GM13976 (cell line): ENCODE data around the gene CHRM1.

ENCODE experiments used
- DNase-seq: peaks from one replicate; pipeline ENCODE4 v3.0.0; 2012; ENCODE audit warnings: low spot score
- in situ Hi-C: fragments of 300-500 bp; cut with MboI; formaldehyde crosslinking; loops from one replicate; pipeline ENCODE4 v1.12.0; 2022; ENCODE audit warnings: low sequenced_read_pairs, mixed read lengths, inconsistent platforms; ENCODE audit not compliant: unreplicated experiment
- TF ChIP-seq, protein P1 (sequence below): IDR thresholded peaks from 2 replicates; pipeline ENCODE4 v1.5.1; 2012; ENCODE audit warnings: borderline replicate concordance, mild to moderate bottlenecking; ENCODE audit not compliant: insufficient read depth; ENCODE audit errors: extremely low read depth, missing control alignments, control extremely low read depth

The CHRM1 gene

DNA sequence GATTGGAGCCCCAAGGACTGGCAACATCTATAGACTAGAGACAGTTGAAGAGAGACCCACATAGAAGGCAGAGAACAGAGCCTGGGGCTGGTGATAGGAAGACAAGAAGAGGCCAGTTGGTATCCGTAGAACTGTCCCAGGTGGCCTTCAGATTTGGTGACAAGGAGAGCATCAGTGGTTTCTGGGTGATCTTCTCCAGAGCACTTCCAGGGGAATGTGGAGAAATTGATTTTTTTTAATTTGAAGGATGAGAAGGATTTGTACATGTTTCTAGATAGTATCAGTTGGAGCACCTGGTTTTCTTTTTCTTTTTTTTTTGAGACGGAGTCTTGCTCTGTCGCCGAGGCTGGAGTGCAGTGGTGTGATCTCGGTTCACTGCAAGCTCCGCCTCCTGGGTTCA, 25.7 kb downstream of the CHRM1 start:
- no peak for DNase-seq
- TF ChIP-seq, protein P1, sequence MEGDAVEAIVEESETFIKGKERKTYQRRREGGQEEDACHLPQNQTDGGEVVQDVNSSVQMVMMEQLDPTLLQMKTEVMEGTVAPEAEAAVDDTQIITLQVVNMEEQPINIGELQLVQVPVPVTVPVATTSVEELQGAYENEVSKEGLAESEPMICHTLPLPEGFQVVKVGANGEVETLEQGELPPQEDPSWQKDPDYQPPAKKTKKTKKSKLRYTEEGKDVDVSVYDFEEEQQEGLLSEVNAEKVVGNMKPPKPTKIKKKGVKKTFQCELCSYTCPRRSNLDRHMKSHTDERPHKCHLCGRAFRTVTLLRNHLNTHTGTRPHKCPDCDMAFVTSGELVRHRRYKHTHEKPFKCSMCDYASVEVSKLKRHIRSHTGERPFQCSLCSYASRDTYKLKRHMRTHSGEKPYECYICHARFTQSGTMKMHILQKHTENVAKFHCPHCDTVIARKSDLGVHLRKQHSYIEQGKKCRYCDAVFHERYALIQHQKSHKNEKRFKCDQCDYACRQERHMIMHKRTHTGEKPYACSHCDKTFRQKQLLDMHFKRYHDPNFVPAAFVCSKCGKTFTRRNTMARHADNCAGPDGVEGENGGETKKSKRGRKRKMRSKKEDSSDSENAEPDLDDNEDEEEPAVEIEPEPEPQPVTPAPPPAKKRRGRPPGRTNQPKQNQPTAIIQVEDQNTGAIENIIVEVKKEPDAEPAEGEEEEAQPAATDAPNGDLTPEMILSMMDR, result no peak
- in situ Hi-C loops, result no loop called here

- DNase-seq, result peak; percentile 31
- in situ Hi-C loops, result no loop called here
- TF ChIP-seq, protein P1, result no peak
These were observed 28.9 kb downstream of the CHRM1 start for GRCh38 chr11:62892077-62892922.

GRCh38 chr11:62889484-62890437, 31.4 kb downstream of the CHRM1 start:
- in situ Hi-C loops, result no loop called here
- TF ChIP-seq, protein P1, result no peak
- DNase-seq, result peak; percentile 27

GRCh38 chr11:62889126-62889483, 32.1 kb downstream of the CHRM1 start:
- in situ Hi-C loops, result no loop called here
- DNase-seq, result no peak
- TF ChIP-seq, protein P1, result no peak

DNA sequence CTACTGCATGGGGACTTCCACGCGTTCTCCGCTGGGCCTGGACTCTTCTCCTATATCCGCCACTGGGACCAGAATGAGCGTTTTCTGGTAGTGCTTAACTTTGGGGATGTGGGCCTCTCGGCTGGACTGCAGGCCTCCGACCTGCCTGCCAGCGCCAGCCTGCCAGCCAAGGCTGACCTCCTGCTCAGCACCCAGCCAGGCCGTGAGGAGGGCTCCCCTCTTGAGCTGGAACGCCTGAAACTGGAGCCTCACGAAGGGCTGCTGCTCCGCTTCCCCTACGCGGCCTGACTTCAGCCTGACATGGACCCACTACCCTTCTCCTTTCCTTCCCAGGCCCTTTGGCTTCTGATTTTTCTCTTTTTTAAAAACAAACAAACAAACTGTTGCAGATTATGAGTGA, 32.8 kb downstream of the CHRM1 start:
- TF ChIP-seq, protein P1, result no peak
- in situ Hi-C loops, result no loop called here
- DNase-seq, result no peak

GRCh38 chr11:62885137-62885750, 35.9 kb downstream of the CHRM1 start:
- no peak for DNase-seq
- in situ Hi-C loops, result no loop called here
- TF ChIP-seq, protein P1, result no peak
